ENCODE results near the gene CFAP251. TPM values are rescaled to one million over a fixed set of nuclear protein-coding genes. Genes with fewer than 3 reads are reported as not detected.

CFAP251 gene
- polyA plus RNA-seq, 3 donors, result 7.8 to 16.1 (median 15.4) TPM

GRCh38 chr12:121942145-121942718 lies 23.8 kb downstream of the CFAP251 start:
- no peak for DNase-seq

- no peak for DNase-seq
Measured at GRCh38 chr12:121943926-121944325, 25.5 kb downstream of the CFAP251 start.

GRCh38 chr12:121946313-121947025 lies 28.1 kb downstream of the CFAP251 start:
- DNase-seq, result no peak

GRCh38 chr12:121947981-121948380 lies 29.6 kb downstream of the CFAP251 start:
- DNase-seq, result no peak

- DNase-seq, result no peak
Measured at GRCh38 chr12:121949648-121950397, 31.4 kb downstream of the CFAP251 start.

GRCh38 chr12:121953117-121953692 lies 34.8 kb downstream of the CFAP251 start:
- no peak for DNase-seq

GRCh38 chr12:121953695-121954094 lies 35.3 kb downstream of the CFAP251 start:
- no peak for DNase-seq

GRCh38 chr12:121955258-121956237 lies 37.2 kb downstream of the CFAP251 start:
- no peak for DNase-seq

GRCh38 chr12:121957861-121958515 lies 39.6 kb downstream of the CFAP251 start:
- no peak for DNase-seq

- no peak for DNase-seq
Measured at GRCh38 chr12:121958541-121959240, 40.3 kb downstream of the CFAP251 start.

- no peak for DNase-seq
Measured at GRCh38 chr12:121960541-121960940, 42.1 kb downstream of the CFAP251 start.

- DNase-seq, result no peak
Measured at GRCh38 chr12:121961195-121961879, 42.9 kb downstream of the CFAP251 start.

- DNase-seq, result no peak
Measured at GRCh38 chr12:121963341-121964018, 45.1 kb downstream of the CFAP251 start.

- DNase-seq, result no peak
Measured at GRCh38 chr12:121964813-121965643, 46.6 kb downstream of the CFAP251 start.

GRCh38 chr12:121966959-121967358 lies 48.6 kb downstream of the CFAP251 start:
- DNase-seq, result no peak

- DNase-seq, result no peak
Measured at GRCh38 chr12:121968876-121969275, 50.5 kb downstream of the CFAP251 start.

GRCh38 chr12:121969726-121970125 lies 51.3 kb downstream of the CFAP251 start:
- DNase-seq, result no peak

All from renal pelvis (tissue), 4 donors.